Kidney capillary endothelial cell (primary cell): ENCODE data around the gene NKAIN2.
A peak's percentile ranks its signal among the peaks of the same experiment; 100 is the strongest.

Experiments
- DNase-seq: peaks from one replicate; pipeline ENCODE4 v3.0.0-alpha.2; 2018; ENCODE audit warnings: low spot score

NKAIN2 gene

GRCh38 chr6:124769811-124770544 lies 966.3 kb downstream of the NKAIN2 start:
- DNase-seq: no peak

GRCh38 chr6:124770784-124771183 lies 967.1 kb downstream of the NKAIN2 start:
- no peak for DNase-seq

- DNase-seq: no peak
These were observed 969.2 kb downstream of the NKAIN2 start for GRCh38 chr6:124772733-124773319.

- no peak for DNase-seq
These were observed 971.5 kb downstream of the NKAIN2 start for GRCh38 chr6:124775121-124775520.

GRCh38 chr6:124777863-124778262 lies 974.2 kb downstream of the NKAIN2 start:
- DNase-seq: no peak

- no peak for DNase-seq
These were observed 977.0 kb downstream of the NKAIN2 start for GRCh38 chr6:124780623-124781022.

GRCh38 chr6:124783344-124783743 lies 979.7 kb downstream of the NKAIN2 start:
- no peak for DNase-seq

GRCh38 chr6:124791156-124791555 lies 987.5 kb downstream of the NKAIN2 start:
- no peak for DNase-seq

GRCh38 chr6:124792386-124792785 lies 988.7 kb downstream of the NKAIN2 start:
- no peak for DNase-seq

- no peak for DNase-seq
These were observed 989.7 kb downstream of the NKAIN2 start for GRCh38 chr6:124793398-124793797.

- DNase-seq: no peak
These were observed 992.2 kb downstream of the NKAIN2 start for GRCh38 chr6:124795643-124796463.

GRCh38 chr6:124796464-124796970 lies 992.9 kb downstream of the NKAIN2 start:
- DNase-seq: no peak

- no peak for DNase-seq
These were observed 993.6 kb downstream of the NKAIN2 start for GRCh38 chr6:124797224-124797623.

- DNase-seq: peak; percentile 7
These were observed 995.4 kb downstream of the NKAIN2 start for GRCh38 chr6:124798942-124799496.

- DNase-seq: no peak
These were observed 996.0 kb downstream of the NKAIN2 start for GRCh38 chr6:124799638-124800037.

GRCh38 chr6:124800222-124800621 lies 996.6 kb downstream of the NKAIN2 start:
- no peak for DNase-seq

GRCh38 chr6:124812067-124812466 lies 1008.4 kb downstream of the NKAIN2 start:
- no peak for DNase-seq

GRCh38 chr6:124819346-124819745 lies 1015.7 kb downstream of the NKAIN2 start:
- peak; percentile 2 for DNase-seq

GRCh38 chr6:124822204-124822613 lies 1018.5 kb downstream of the NKAIN2 start:
- no peak for DNase-seq

GRCh38 chr6:124822721-124823120 lies 1019.1 kb downstream of the NKAIN2 start:
- DNase-seq: no peak

GRCh38 chr6:124823240-124824111 lies 1019.8 kb downstream of the NKAIN2 start:
- DNase-seq: no peak
